Bone marrow (tissue), 2 donors: ENCODE results near the gene CD37.
"Not testable (repeated sequence)": the region's sequence is repeated elsewhere in the genome, so short reads cannot be mapped to it uniquely, and the experiment has no call there.

Experiments used
- DNase-seq, 2 donors: peaks; one replicate each; lab custom pipeline; 2025; lab: John Stamatoyannopoulos, UW

The CD37 gene

GRCh38 chr19:49335071-49335783 is at the start of gene CD37:
CD37 (plus strand) TSS chr19:49335406; CDS start chr19:49335541, 135 bp downstream.
- DNase-seq, result peak; percentile 49 to 56

GRCh38 chr19:49287141-49287770 is 48.0 kb upstream of the CD37 start:
- DNase-seq, result no peak

- not testable (repeated sequence) for DNase-seq
Observed at GRCh38 chr19:49288205-49288604, 47.0 kb upstream of the CD37 start.

- DNase-seq, result not testable (repeated sequence)
Observed at GRCh38 chr19:49289286-49289685, 45.9 kb upstream of the CD37 start.

GRCh38 chr19:49290517-49290916 is 44.7 kb upstream of the CD37 start:
- no peak for DNase-seq

- no peak for DNase-seq
Observed at GRCh38 chr19:49294401-49294800, 40.8 kb upstream of the CD37 start.

- DNase-seq, result no peak
Observed at GRCh38 chr19:49295208-49295880, 39.9 kb upstream of the CD37 start.

GRCh38 chr19:49297403-49297802 is 37.8 kb upstream of the CD37 start:
- no peak for DNase-seq

GRCh38 chr19:49298653-49299052 is 36.6 kb upstream of the CD37 start:
- not testable (repeated sequence) for DNase-seq

GRCh38 chr19:49301165-49301865 is 33.9 kb upstream of the CD37 start:
- DNase-seq, result peak; percentile 34 to 41

GRCh38 chr19:49301866-49302252 is 33.3 kb upstream of the CD37 start:
- DNase-seq, result no peak

GRCh38 chr19:49306734-49307133 is 28.5 kb upstream of the CD37 start:
- not testable (repeated sequence) for DNase-seq

GRCh38 chr19:49309087-49309486 is 26.1 kb upstream of the CD37 start:
- no peak for DNase-seq

- no peak for DNase-seq
Observed at GRCh38 chr19:49315111-49315510, 20.1 kb upstream of the CD37 start.

GRCh38 chr19:49316284-49316683 is 18.9 kb upstream of the CD37 start:
- DNase-seq, result no peak

- no peak for DNase-seq
Observed at GRCh38 chr19:49318296-49318695, 16.9 kb upstream of the CD37 start.

GRCh38 chr19:49324801-49325576 is 10.2 kb upstream of the CD37 start, which contains the start of gene SLC6A16:
SLC6A16 (minus strand) TSS chr19:49325191; CDS start chr19:49311347, 13,844 bp downstream.
- DNase-seq, result no peak

GRCh38 chr19:49325756-49326155 is 9.4 kb upstream of the CD37 start:
- DNase-seq, result not testable (repeated sequence)

GRCh38 chr19:49326165-49326704 is 9.0 kb upstream of the CD37 start:
- DNase-seq, result no peak

GRCh38 chr19:49327878-49328544 is 7.2 kb upstream of the CD37 start:
- peak in 1 of 2 donors; percentile 29 for DNase-seq

- DNase-seq, result no peak
Observed at GRCh38 chr19:49328741-49329140, 6.5 kb upstream of the CD37 start.
